CD14-positive monocyte (primary cell): ENCODE measurements around the gene ADGRG7. TPM values are rescaled to one million over a fixed set of nuclear protein-coding genes. Genes with fewer than 3 reads are reported as not detected.

Source experiments
- DNase-seq, 3 donors: peaks; one replicate each; pipeline ENCODE4 v3.0.0-alpha.2; 2011 to 2022
- H2AFZ ChIP-seq: 2 replicates; pipeline ENCODE4 v1.6.0; 2012; ENCODE audit warnings: mild to moderate bottlenecking, low read depth, low read length, inconsistent platforms; ENCODE audit not compliant: insufficient read depth, poor library complexity, severe bottlenecking
- H3K27ac ChIP-seq, 2 donors: 1 replicate in 1 of 2; 2 replicates in 1 of 2; pipeline ENCODE4 v1.5.1; 2012 to 2013; ENCODE audit warnings: low read length in 2 of 2, control low read depth in 1 of 2, inconsistent platforms in 1 of 2, low read depth in 1 of 2, mild to moderate bottlenecking in 1 of 2
- H3K27me3 ChIP-seq, 2 donors: one replicate each; pipeline versions ENCODE4 v1.6.0 to v1.6.1; 2011 to 2013; ENCODE audit warnings: low read length in 2 of 2; ENCODE audit not compliant: control insufficient read depth in 2 of 2, insufficient read depth in 2 of 2
- H3K36me3 ChIP-seq, 2 donors: replicated peaks in 1 of 2; 1 replicate in 1 of 2; 2 replicates in 1 of 2; pipeline versions ENCODE4 v1.5.1 to v1.6.1; 2012 to 2013; ENCODE audit warnings: low read length in 2 of 2, control low read depth in 1 of 2, inconsistent platforms in 1 of 2, mild to moderate bottlenecking in 1 of 2; ENCODE audit not compliant: insufficient read depth in 2 of 2, control insufficient read depth in 1 of 2
- H3K4me1 ChIP-seq, 2 donors: 1 replicate in 1 of 2; 2 replicates in 1 of 2; pipeline versions ENCODE4 v1.5.1 to v1.6.1; 2012 to 2013; ENCODE audit warnings: low read length in 2 of 2, control low read depth in 1 of 2, inconsistent platforms in 1 of 2, mild to moderate bottlenecking in 1 of 2, moderate library complexity in 1 of 2; ENCODE audit not compliant: insufficient read depth in 2 of 2, control insufficient read depth in 1 of 2
- H3K4me2 ChIP-seq: replicated peaks from 2 replicates; pipeline ENCODE3; 2012; ENCODE audit warnings: low read length, moderate library complexity, mild to moderate bottlenecking; ENCODE audit not compliant: poor library complexity, severe bottlenecking; ENCODE audit errors: extremely low read depth
- H3K4me3 ChIP-seq, 3 experiments: fragments of 200-600 bp in 1 of 3; sonication (generic) in 1 of 3; replicated peaks in 1 of 3; 1 replicate in 2 of 3; 2 replicates in 1 of 3; pipeline ENCODE4 v1.5.1; 2011 to 2013; ENCODE audit warnings: low read length in 3 of 3, mild to moderate bottlenecking in 3 of 3, control low read depth in 2 of 3, low read depth in 2 of 3, inconsistent platforms in 1 of 3, moderate library complexity in 1 of 3
- H3K79me2 ChIP-seq: 2 replicates; pipeline ENCODE4 v1.6.0; 2012; ENCODE audit warnings: mild to moderate bottlenecking, control low read depth, inconsistent platforms, low read length, moderate library complexity; ENCODE audit not compliant: insufficient read depth
- H3K9ac ChIP-seq: 2 replicates; pipeline ENCODE4 v1.6.0; 2017; ENCODE audit warnings: low read length, mild to moderate bottlenecking; ENCODE audit not compliant: insufficient read depth, poor library complexity, severe bottlenecking
- H3K9me3 ChIP-seq, 2 donors: replicated peaks in 1 of 2; 1 replicate in 1 of 2; 2 replicates in 1 of 2; pipeline versions ENCODE4 v1.5.1 to v1.6.1; 2012 to 2013; ENCODE audit warnings: low read length in 2 of 2, control low read depth in 1 of 2; ENCODE audit not compliant: control insufficient read depth in 1 of 2, insufficient read depth in 1 of 2
- H4K20me1 ChIP-seq: 2 replicates; pipeline ENCODE4 v1.6.0; 2012; ENCODE audit warnings: mild to moderate bottlenecking, low read length, control low read depth, moderate library complexity; ENCODE audit not compliant: insufficient read depth
- H3K27ac Mint-ChIP-seq, 7 donors: one replicate each; pipeline ENCODE4 v1.8.0; 2020; ENCODE audit warnings: mild to moderate bottlenecking in 7 of 7, mixed read lengths in 7 of 7, moderate library complexity in 6 of 7, inconsistent platforms in 2 of 7
- H3K27me3 Mint-ChIP-seq, 3 donors: one replicate each; pipeline ENCODE4 v1.8.0; 2021 to 2022; ENCODE audit warnings: low read depth in 3 of 3, mild to moderate bottlenecking in 3 of 3, mixed read lengths in 3 of 3, moderate library complexity in 3 of 3, inconsistent platforms in 1 of 3
- H3K36me3 Mint-ChIP-seq, 2 donors: one replicate each; pipeline ENCODE4 v1.8.0; 2020; ENCODE audit warnings: mixed read lengths in 2 of 2, inconsistent platforms in 1 of 2, mild to moderate bottlenecking in 1 of 2
- H3K4me1 Mint-ChIP-seq: one replicate; pipeline ENCODE4 v1.8.0; 2020; ENCODE audit warnings: mild to moderate bottlenecking, mixed read lengths
- H3K4me3 Mint-ChIP-seq, 2 donors: one replicate each; pipeline ENCODE4 v1.8.0; 2020; ENCODE audit warnings: mild to moderate bottlenecking in 2 of 2, mixed read lengths in 2 of 2, moderate library complexity in 1 of 2
- H3K9me3 Mint-ChIP-seq, 7 donors: one replicate each; pipeline ENCODE4 v1.8.0; 2020 to 2022; ENCODE audit warnings: mixed read lengths in 7 of 7, mild to moderate bottlenecking in 6 of 7, moderate library complexity in 6 of 7, inconsistent platforms in 2 of 7
- CTCF ChIP-seq: fragments of 200-600 bp; IDR thresholded peaks from one replicate; pipeline ENCODE4 v1.8.0; 2022; ENCODE audit warnings: antibody characterized with exemption, mild to moderate bottlenecking
- WGBS: methylation state at CpG from one replicate; pipeline ENCODE4 v1.1.5; 2013; ENCODE audit warnings: missing lambda C conversion rate; ENCODE audit not compliant: insufficient coverage; 5-methylcytosine and 5-hydroxymethylcytosine counted together
- intact Hi-C, 2 donors: fragments of 100-400 bp; cut with micrococcal nuclease; formaldehyde crosslinking; loops; one replicate each; pipeline versions ENCODE4 v1.15.0 to v1.15.1; 2023
- polyA plus RNA-seq, 3 donors: library from polyadenylated mRNA; depleted of rRNA in 1 of 3; unstranded in 2 of 3; stranded (reverse) in 1 of 3; fragments of 300-500 nt in 2 of 3; fragments of >200 nt in 1 of 3; fragmentation: Illumina TruSeq in 2 of 3; gene quantifications; 1 replicate in 2 of 3; 2 replicates in 1 of 3; pipeline ENCODE4 v1.2.3, GENCODE V29; 2012 to 2021

The ADGRG7 gene
- polyA plus RNA-seq, 3 donors = not detected

DNA sequence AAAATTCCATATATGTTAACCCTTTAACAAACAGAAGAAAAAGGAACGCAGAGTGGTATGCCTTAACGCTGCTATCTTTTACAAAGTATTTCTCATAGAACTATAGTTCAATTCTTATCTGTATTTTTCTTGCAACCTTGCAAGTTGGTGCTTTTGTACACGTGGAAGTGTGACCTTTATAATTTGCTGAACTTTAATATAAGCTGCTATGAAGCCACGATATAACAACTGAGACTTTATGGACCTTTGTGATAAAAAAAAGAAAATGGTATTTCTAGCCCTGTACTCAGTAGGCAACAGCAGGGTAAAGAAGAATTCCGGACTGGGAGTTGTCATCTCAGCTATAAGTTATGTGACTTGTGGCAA is 93.6 kb downstream of the ADGRG7 start:
- 100% methylated on average over 1 of the region's 5 CpGs for WGBS
- Histone ChIP-seq H3K79me2 (no peaks in the 10 kb centered on the region), H4K20me1 (no peaks in the 10 kb centered on the region), H3K27me3 (peaks cover 0 to 6% of the 10 kb centered on the region in 2 donors), H3K27ac (no peak overlapping the region), H3K4me2 (no peak overlapping the region), H3K9ac (no peak overlapping the region), H3K4me1 (no peaks in the 10 kb centered on the region), H3K4me3 (no peak overlapping the region), H3K36me3 (no peaks in the 10 kb centered on the region), H2AFZ (no peak overlapping the region), H3K9me3 (no peaks in the 10 kb centered on the region)
- Mint-ChIP-seq H3K4me1 (no peaks in the 10 kb centered on the region), H3K36me3 (no peaks in the 10 kb centered on the region), H3K27ac (no peak overlapping the region), H3K4me3 (no peak overlapping the region), H3K27me3 (peaks cover 0 to 7% (median 4%) of the 10 kb centered on the region in 3 donors), H3K9me3 (peaks cover 0 to 2% (median 0%) of the 10 kb centered on the region in 7 donors)
- DNase-seq = no peak
- intact Hi-C loops = loop anchor here in 1 of 2 donors (10.0 kb wide), 1 partner anchor 888 kb away; the partner anchor contains the start of gene CMSS1
- no peak for TF ChIP-seq CTCF

DNA sequence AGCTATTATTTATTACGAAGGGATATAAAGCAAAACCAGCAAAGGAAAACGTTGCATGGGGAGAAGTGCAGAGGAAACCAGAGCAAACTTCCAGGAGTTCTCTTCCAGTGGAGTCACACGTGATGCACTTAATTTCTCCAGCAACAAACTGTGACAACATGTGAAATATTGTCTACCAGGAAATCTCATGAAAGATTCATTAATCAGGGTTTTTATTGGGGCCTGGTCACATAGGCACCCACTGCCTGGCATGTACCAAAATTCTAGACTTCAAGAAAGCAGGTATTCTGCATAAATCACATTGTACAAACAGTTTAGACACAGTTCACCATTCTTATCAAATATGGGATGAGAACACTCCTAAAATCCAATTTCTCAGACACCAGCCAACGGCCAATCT is 94.5 kb downstream of the ADGRG7 start:
- Mint-ChIP-seq H3K36me3 (peaks cover 0 to 7% of the 10 kb centered on the region in 2 donors), H3K4me3 (no peak overlapping the region), H3K9me3 (peaks cover 0 to 7% (median 4%) of the 10 kb centered on the region in 7 donors), H3K27me3 (peaks cover 0 to 6% (median 4%) of the 10 kb centered on the region in 3 donors), H3K4me1 (peaks cover 5% of the 10 kb centered on the region), H3K27ac (no peak overlapping the region)
- peaks cover 4% of the 10 kb centered on the region in 2 donors for H3K4me1 ChIP-seq
- H3K27ac ChIP-seq = no peak overlapping the region
- H3K4me3 ChIP-seq = no peak overlapping the region
- no peaks in the 10 kb centered on the region for H3K79me2 ChIP-seq
- H3K9me3 ChIP-seq = no peaks in the 10 kb centered on the region
- H3K36me3 ChIP-seq = no peaks in the 10 kb centered on the region
- no peaks in the 10 kb centered on the region for H4K20me1 ChIP-seq
- 100% methylated on average over 1 of the region's 4 CpGs for WGBS
- H3K4me2 ChIP-seq = no peak overlapping the region
- H3K9ac ChIP-seq = no peak overlapping the region
- peaks cover 0 to 6% of the 10 kb centered on the region in 2 donors for H3K27me3 ChIP-seq
- no peak overlapping the region for H2AFZ ChIP-seq
- intact Hi-C loops = loop anchor here in 1 of 2 donors (10.0 kb wide), 1 partner anchor 889 kb away; the partner anchor contains the start of gene CMSS1
- no peak for DNase-seq
- no peak for TF ChIP-seq CTCF
